Naive thymus-derived CD8-positive, alpha-beta T cell (primary cell): ENCODE results near the gene ARHGEF37. TPM values are rescaled to one million over a fixed set of nuclear protein-coding genes. Genes with fewer than 3 reads are reported as not detected.
A peak's percentile ranks its signal among the peaks of the same experiment; 100 is the strongest.

ENCODE experiments used
- ATAC-seq, 2 donors: fragments of 150-1000 bp; cut with Tn5 transposase in 1 of 2; sonication (Bioruptor Pico), chemical (Tn5 transposase) in 1 of 2; 1 replicate in 1 of 2; 2 replicates in 1 of 2; pipeline ENCODE4 v1.10.0; 2021; ENCODE audit warnings: mild to moderate bottlenecking in 2 of 2, moderate library complexity in 2 of 2
- POLR2A ChIA-PET: fragments of 350-600 bp; sonication (Branson Sonifier 250); formaldehyde crosslinking; loops from one replicate; lab custom pipeline; 2021; ENCODE audit warnings: antibody characterized with exemption; lab: Charles Lee
- DNase-seq, 10 donors: peaks; one replicate each; pipeline versions ENCODE4 v3.0.0 to v3.0.0-alpha.2; 2020 to 2022
- H3K27ac Mint-ChIP-seq, 10 donors: one replicate each; pipeline ENCODE4 v1.8.0; 2020 to 2022; ENCODE audit warnings: mild to moderate bottlenecking in 10 of 10, mixed read lengths in 10 of 10, moderate library complexity in 4 of 10, inconsistent platforms in 1 of 10
- H3K27me3 Mint-ChIP-seq, 5 donors: one replicate each; pipeline ENCODE4 v1.8.0; 2021 to 2022; ENCODE audit warnings: mixed read lengths in 5 of 5
- H3K36me3 Mint-ChIP-seq, 3 donors: one replicate each; pipeline ENCODE4 v1.8.0; 2020 to 2022; ENCODE audit warnings: mixed read lengths in 3 of 3, mild to moderate bottlenecking in 2 of 3, inconsistent platforms in 1 of 3
- H3K4me1 Mint-ChIP-seq, 4 donors: one replicate each; pipeline ENCODE4 v1.8.0; 2021 to 2022; ENCODE audit warnings: mixed read lengths in 4 of 4
- H3K4me3 Mint-ChIP-seq, 10 donors: one replicate each; pipeline ENCODE4 v1.8.0; 2020 to 2022; ENCODE audit warnings: mild to moderate bottlenecking in 10 of 10, mixed read lengths in 10 of 10, moderate library complexity in 6 of 10, inconsistent platforms in 1 of 10
- H3K9me3 Mint-ChIP-seq, 9 donors: one replicate each; pipeline ENCODE4 v1.8.0; 2020 to 2022; ENCODE audit warnings: mixed read lengths in 9 of 9, mild to moderate bottlenecking in 3 of 9, inconsistent platforms in 1 of 9, moderate library complexity in 1 of 9
- polyA plus RNA-seq, 3 donors: library from polyadenylated mRNA; unstranded; fragments of 300-500 nt; fragmentation: Illumina TruSeq; gene quantifications; one replicate each; pipeline ENCODE4 v1.2.3, GENCODE V29; 2021
- total RNA-seq, 8 experiments: library from RNA in 2 of 8; stranded (reverse) in 2 of 8; gene quantifications; one replicate each; pipeline ENCODE4 v1.2.3 and lab custom pipeline; 2021 to 2026

Gene ARHGEF37
- total and polyA plus RNA-seq, 5 experiments from 2014 or later: 1.2 TPM; not detected in 4

- DNase-seq: no peak
- H3K4me3 Mint-ChIP-seq: no peak overlapping the region
- ATAC-seq: no peak
- H3K27me3 Mint-ChIP-seq: no peaks in the 10 kb centered on the region
- H3K9me3 Mint-ChIP-seq: no peaks in the 10 kb centered on the region
- no peaks in the 10 kb centered on the region for H3K36me3 Mint-ChIP-seq
- POLR2A ChIA-PET: no interaction called here
- peaks cover 0 to 2% (median 0%) of the 10 kb centered on the region in 4 donors for H3K4me1 Mint-ChIP-seq
- no peak overlapping the region for H3K27ac Mint-ChIP-seq
Observed at GRCh38 chr5:149621415-149622098, 40.3 kb downstream of the ARHGEF37 start.

GRCh38 chr5:149622466-149622865 is 41.2 kb downstream of the ARHGEF37 start:
- Mint-ChIP-seq H3K27me3 (no peaks in the 10 kb centered on the region), H3K36me3 (no peaks in the 10 kb centered on the region), H3K9me3 (no peaks in the 10 kb centered on the region), H3K4me1 (no peaks in the 10 kb centered on the region), H3K4me3 (no peak overlapping the region), H3K27ac (no peak overlapping the region)
- DNase-seq (no peak), ATAC-seq (no peak)
- POLR2A ChIA-PET: no interaction called here

GRCh38 chr5:149623473-149623872 is 42.2 kb downstream of the ARHGEF37 start:
- Mint-ChIP-seq H3K36me3 (no peaks in the 10 kb centered on the region), H3K4me1 (no peaks in the 10 kb centered on the region), H3K27ac (peak overlapping the region in 1 of 10 donors; percentile 9), H3K9me3 (no peaks in the 10 kb centered on the region), H3K27me3 (no peaks in the 10 kb centered on the region), H3K4me3 (no peak overlapping the region)
- DNase-seq: no peak
- ATAC-seq: no peak
- POLR2A ChIA-PET: no interaction called here

- POLR2A ChIA-PET: no interaction called here
- ATAC-seq: no peak
- no peak overlapping the region for H3K27ac Mint-ChIP-seq
- H3K27me3 Mint-ChIP-seq: no peaks in the 10 kb centered on the region
- H3K9me3 Mint-ChIP-seq: no peaks in the 10 kb centered on the region
- DNase-seq: no peak
- no peak overlapping the region for H3K4me3 Mint-ChIP-seq
- no peaks in the 10 kb centered on the region for H3K4me1 Mint-ChIP-seq
- no peaks in the 10 kb centered on the region for H3K36me3 Mint-ChIP-seq
Observed at GRCh38 chr5:149627070-149627469, 45.8 kb downstream of the ARHGEF37 start.

- POLR2A ChIA-PET: no interaction called here
- DNase-seq (no peak), ATAC-seq (no peak)
- Mint-ChIP-seq H3K4me1 (no peaks in the 10 kb centered on the region), H3K4me3 (no peak overlapping the region), H3K27ac (peak overlapping the region in 1 of 10 donors; percentile 68), H3K36me3 (no peaks in the 10 kb centered on the region), H3K27me3 (no peaks in the 10 kb centered on the region), H3K9me3 (no peaks in the 10 kb centered on the region)
Observed at GRCh38 chr5:149628221-149628620, 46.9 kb downstream of the ARHGEF37 start.

- Mint-ChIP-seq H3K4me3 (no peak overlapping the region), H3K36me3 (no peaks in the 10 kb centered on the region), H3K9me3 (no peaks in the 10 kb centered on the region), H3K27ac (no peak overlapping the region), H3K27me3 (no peaks in the 10 kb centered on the region), H3K4me1 (no peaks in the 10 kb centered on the region)
- POLR2A ChIA-PET: no interaction called here
- ATAC-seq: no peak
- DNase-seq: no peak
Observed at GRCh38 chr5:149628846-149629388, 47.6 kb downstream of the ARHGEF37 start.

GRCh38 chr5:149629421-149629820 is 48.1 kb downstream of the ARHGEF37 start:
- H3K27me3 Mint-ChIP-seq: no peaks in the 10 kb centered on the region
- H3K4me1 Mint-ChIP-seq: no peaks in the 10 kb centered on the region
- ATAC-seq (no peak), DNase-seq (no peak)
- no peaks in the 10 kb centered on the region for H3K9me3 Mint-ChIP-seq
- no peak overlapping the region for H3K27ac Mint-ChIP-seq
- POLR2A ChIA-PET: no interaction called here
- no peak overlapping the region for H3K4me3 Mint-ChIP-seq
- H3K36me3 Mint-ChIP-seq: no peaks in the 10 kb centered on the region

GRCh38 chr5:149630337-149630736 is 49.0 kb downstream of the ARHGEF37 start:
- DNase-seq: no peak
- ATAC-seq: no peak
- Mint-ChIP-seq H3K4me1 (no peaks in the 10 kb centered on the region), H3K9me3 (no peaks in the 10 kb centered on the region), H3K27me3 (no peaks in the 10 kb centered on the region), H3K4me3 (no peak overlapping the region), H3K36me3 (no peaks in the 10 kb centered on the region), H3K27ac (no peak overlapping the region)
- POLR2A ChIA-PET: no interaction called here

- no peaks in the 10 kb centered on the region for H3K36me3 Mint-ChIP-seq
- H3K4me1 Mint-ChIP-seq: no peaks in the 10 kb centered on the region
- no peak for ATAC-seq
- H3K27me3 Mint-ChIP-seq: no peaks in the 10 kb centered on the region
- H3K9me3 Mint-ChIP-seq: no peaks in the 10 kb centered on the region
- no peak overlapping the region for H3K4me3 Mint-ChIP-seq
- DNase-seq: no peak
- H3K27ac Mint-ChIP-seq: no peak overlapping the region
- POLR2A ChIA-PET: no interaction called here
Observed at GRCh38 chr5:149631506-149631905, 50.2 kb downstream of the ARHGEF37 start.

- Mint-ChIP-seq H3K9me3 (no peaks in the 10 kb centered on the region), H3K4me3 (no peak overlapping the region), H3K4me1 (peaks cover 0 to 2% (median 0%) of the 10 kb centered on the region in 4 donors), H3K27me3 (no peaks in the 10 kb centered on the region), H3K27ac (peak overlapping the region in 1 of 10 donors; percentile 4), H3K36me3 (no peaks in the 10 kb centered on the region)
- ATAC-seq (no peak), DNase-seq (no peak)
- POLR2A ChIA-PET: no interaction called here
Observed at GRCh38 chr5:149632311-149633251, 51.3 kb downstream of the ARHGEF37 start.

- DNase-seq (no peak), ATAC-seq (no peak)
- Mint-ChIP-seq H3K27me3 (no peaks in the 10 kb centered on the region), H3K27ac (peak overlapping the region in 2 of 10 donors; percentile 57 to 74), H3K36me3 (no peaks in the 10 kb centered on the region), H3K4me3 (no peak overlapping the region), H3K9me3 (no peaks in the 10 kb centered on the region), H3K4me1 (peaks cover 0 to 2% (median 0%) of the 10 kb centered on the region in 4 donors)
- POLR2A ChIA-PET: no interaction called here
Observed at GRCh38 chr5:149633476-149634350, 52.4 kb downstream of the ARHGEF37 start.

GRCh38 chr5:149635394-149635793 is 54.1 kb downstream of the ARHGEF37 start:
- no peak for ATAC-seq
- POLR2A ChIA-PET: no interaction called here
- H3K9me3 Mint-ChIP-seq: no peaks in the 10 kb centered on the region

More at GRCh38 chr5:149635394-149635793, 54.1 kb downstream of the ARHGEF37 start:
- H3K4me3 Mint-ChIP-seq: no peak overlapping the region
- DNase-seq: no peak
- H3K4me1 Mint-ChIP-seq: peaks cover 0 to 2% (median 0%) of the 10 kb centered on the region in 4 donors
- no peaks in the 10 kb centered on the region for H3K36me3 Mint-ChIP-seq
- H3K27me3 Mint-ChIP-seq: no peaks in the 10 kb centered on the region
- no peak overlapping the region for H3K27ac Mint-ChIP-seq
